ENCODE results near the gene BNIP2. TPM values are rescaled to one million over a fixed set of nuclear protein-coding genes. Genes with fewer than 3 reads are reported as not detected.

BNIP2 gene
- total RNA-seq, 1 donor: 161 TPM

GRCh38 chr15:59686389-59686788, 2.7 kb downstream of the BNIP2 start:
- H3K4me1 ChIP-seq (ENCODE audit: insufficient read depth, low read length): peaks cover 29% of the 10 kb centered on the region
- peak overlapping the region; percentile 4 for H3K4me3 ChIP-seq (ENCODE audit: insufficient read depth, low read length)
- no peaks in the 10 kb centered on the region for H3K9me3 ChIP-seq (ENCODE audit: low read depth, low read length)
- H3K27ac ChIP-seq (ENCODE audit: low read depth, low read length): peak overlapping the region; percentile 8
- H2AFZ ChIP-seq (ENCODE audit: low read length): no peak overlapping the region
- no peak overlapping the region for H3K4me2 ChIP-seq (ENCODE audit: insufficient read depth, low read length)
- H3K27me3 ChIP-seq (ENCODE audit: insufficient read depth, low read length): no peaks in the 10 kb centered on the region
- no peak for DNase-seq (ENCODE audit: insufficient read length, low spot score, missing footprints)
- H3K36me3 ChIP-seq (ENCODE audit: insufficient read depth, low read length): peaks cover 16% of the 10 kb centered on the region
- peaks cover 77% of the 10 kb centered on the region for H3K79me2 ChIP-seq (ENCODE audit: insufficient read depth, low read length)
- TF ChIP-seq CTCF (IDR thresholded peaks at IDR 0.05; ENCODE audit: extremely low read depth, low read depth, low read length): no peak
- H4K20me1 ChIP-seq (ENCODE audit: insufficient read depth, low read length): peaks cover 53% of the 10 kb centered on the region

- Histone ChIP-seq H3K4me3 (ENCODE audit: insufficient read depth, low read length) (peak overlapping the region; percentile 4), H3K36me3 (ENCODE audit: insufficient read depth, low read length) (peaks cover 22% of the 10 kb centered on the region), H3K27ac (ENCODE audit: low read depth, low read length) (peak overlapping the region; percentile 8), H3K79me2 (ENCODE audit: insufficient read depth, low read length) (peaks cover 82% of the 10 kb centered on the region), H3K4me1 (ENCODE audit: insufficient read depth, low read length) (peaks cover 29% of the 10 kb centered on the region), H4K20me1 (ENCODE audit: insufficient read depth, low read length) (peaks cover 53% of the 10 kb centered on the region), H3K27me3 (ENCODE audit: insufficient read depth, low read length) (no peaks in the 10 kb centered on the region), H2AFZ (ENCODE audit: low read length) (no peak overlapping the region), H3K4me2 (ENCODE audit: insufficient read depth, low read length) (no peak overlapping the region), H3K9me3 (ENCODE audit: low read depth, low read length) (no peaks in the 10 kb centered on the region)
- DNase-seq (ENCODE audit: insufficient read length, low spot score, missing footprints): no peak
- TF ChIP-seq CTCF (IDR thresholded peaks at IDR 0.05; ENCODE audit: extremely low read depth, low read depth, low read length): no peak
Measured at GRCh38 chr15:59685737-59686297, 3.3 kb downstream of the BNIP2 start.

- H3K9me3 ChIP-seq (ENCODE audit: low read depth, low read length): no peaks in the 10 kb centered on the region
- no peak overlapping the region for H3K27ac ChIP-seq (ENCODE audit: low read depth, low read length)
- no peak overlapping the region for H3K4me2 ChIP-seq (ENCODE audit: insufficient read depth, low read length)
- DNase-seq (ENCODE audit: insufficient read length, low spot score, missing footprints): no peak
- H3K4me3 ChIP-seq (ENCODE audit: insufficient read depth, low read length): no peak overlapping the region
- peaks cover 10% of the 10 kb centered on the region for H3K4me1 ChIP-seq (ENCODE audit: insufficient read depth, low read length)
- H3K79me2 ChIP-seq (ENCODE audit: insufficient read depth, low read length): peaks cover 65% of the 10 kb centered on the region
- TF ChIP-seq CTCF (IDR thresholded peaks at IDR 0.05; ENCODE audit: extremely low read depth, low read depth, low read length): no peak
- H3K27me3 ChIP-seq (ENCODE audit: insufficient read depth, low read length): no peaks in the 10 kb centered on the region
- peaks cover 62% of the 10 kb centered on the region for H3K36me3 ChIP-seq (ENCODE audit: insufficient read depth, low read length)
- H4K20me1 ChIP-seq (ENCODE audit: insufficient read depth, low read length): peaks cover 39% of the 10 kb centered on the region
- H2AFZ ChIP-seq (ENCODE audit: low read length): no peak overlapping the region
Measured at GRCh38 chr15:59680870-59681269, 8.2 kb downstream of the BNIP2 start.

- no peak overlapping the region for H2AFZ ChIP-seq (ENCODE audit: low read length)
- no peak overlapping the region for H3K27ac ChIP-seq (ENCODE audit: low read depth, low read length)
- H4K20me1 ChIP-seq (ENCODE audit: insufficient read depth, low read length): peaks cover 33% of the 10 kb centered on the region
- no peak for TF ChIP-seq CTCF (IDR thresholded peaks at IDR 0.05; ENCODE audit: extremely low read depth, low read depth, low read length)
- H3K9me3 ChIP-seq (ENCODE audit: low read depth, low read length): no peaks in the 10 kb centered on the region
- no peak overlapping the region for H3K4me3 ChIP-seq (ENCODE audit: insufficient read depth, low read length)
- peaks cover 5% of the 10 kb centered on the region for H3K4me1 ChIP-seq (ENCODE audit: insufficient read depth, low read length)
- peaks cover 65% of the 10 kb centered on the region for H3K36me3 ChIP-seq (ENCODE audit: insufficient read depth, low read length)
- no peak overlapping the region for H3K4me2 ChIP-seq (ENCODE audit: insufficient read depth, low read length)
- H3K27me3 ChIP-seq (ENCODE audit: insufficient read depth, low read length): no peaks in the 10 kb centered on the region
- DNase-seq (ENCODE audit: insufficient read length, low spot score, missing footprints): no peak
- H3K79me2 ChIP-seq (ENCODE audit: insufficient read depth, low read length): peaks cover 60% of the 10 kb centered on the region
Measured at GRCh38 chr15:59680346-59680745, 8.8 kb downstream of the BNIP2 start.

Data from osteoblast (primary cell).